Activated naive CD4-positive, alpha-beta T cell treated with Interleukin-2 at 50 U/mL for 16 hours (primary cell): ENCODE data around the gene TADA1.
A peak's percentile ranks its signal among the peaks of the same experiment; 100 is the strongest.
"Not testable (repeated sequence)": the region's sequence is repeated elsewhere in the genome, so short reads cannot be mapped to it uniquely, and the experiment has no call there.

Experiments used
- DNase-seq: peaks from one replicate; pipeline ENCODE4 v3.0.0-alpha.2; 2020

TADA1 gene

GRCh38 chr1:166889776-166890175 is 13.7 kb upstream of the TADA1 start:
- no peak for DNase-seq

GRCh38 chr1:166888373-166889111 is 12.5 kb upstream of the TADA1 start:
- no peak for DNase-seq

GRCh38 chr1:166884971-166885370 is 8.9 kb upstream of the TADA1 start:
- DNase-seq = no peak

- DNase-seq = peak; percentile 14
These were observed 8.1 kb upstream of the TADA1 start for GRCh38 chr1:166884040-166884642.

GRCh38 chr1:166882893-166883292 is 6.8 kb upstream of the TADA1 start:
- no peak for DNase-seq

GRCh38 chr1:166878173-166878917 is 2.3 kb upstream of the TADA1 start:
- not testable (repeated sequence) for DNase-seq

- DNase-seq = no peak
These were observed 425 bp upstream of the TADA1 start for GRCh38 chr1:166876540-166876838.

GRCh38 chr1:166875302-166875733 is 746 bp downstream of the TADA1 start:
- DNase-seq = no peak

GRCh38 chr1:166874464-166874863 is 1.6 kb downstream of the TADA1 start:
- DNase-seq = no peak

GRCh38 chr1:166870584-166870983 is 5.5 kb downstream of the TADA1 start:
- DNase-seq = no peak

- DNase-seq = no peak
These were observed 6.6 kb downstream of the TADA1 start for GRCh38 chr1:166869318-166870099.

GRCh38 chr1:166868639-166869038 is 7.4 kb downstream of the TADA1 start:
- DNase-seq = no peak

- DNase-seq = no peak
These were observed 10.1 kb downstream of the TADA1 start for GRCh38 chr1:166865926-166866325.

- DNase-seq = no peak
These were observed 16.5 kb downstream of the TADA1 start for GRCh38 chr1:166859597-166859996.

GRCh38 chr1:166858726-166859419 is 17.2 kb downstream of the TADA1 start:
- no peak for DNase-seq

GRCh38 chr1:166857995-166858394 is 18.1 kb downstream of the TADA1 start:
- DNase-seq = no peak

GRCh38 chr1:166855558-166855957 is 20.5 kb downstream of the TADA1 start:
- no peak for DNase-seq

GRCh38 chr1:166852918-166853317 is 23.1 kb downstream of the TADA1 start:
- no peak for DNase-seq

GRCh38 chr1:166849135-166849534 is 26.9 kb downstream of the TADA1 start:
- no peak for DNase-seq

- DNase-seq = no peak
These were observed 27.9 kb downstream of the TADA1 start for GRCh38 chr1:166848193-166848592.

- no peak for DNase-seq
These were observed 31.3 kb downstream of the TADA1 start for GRCh38 chr1:166844791-166845190.

- no peak for DNase-seq
These were observed 32.1 kb downstream of the TADA1 start for GRCh38 chr1:166843769-166844596.
